Measurements from ENCODE around the gene RFNG. TPM values are rescaled to one million over a fixed set of nuclear protein-coding genes. Genes with fewer than 3 reads are reported as not detected.

Gene RFNG
- total RNA-seq, 1 donor from 2014 or later: 26.3 TPM

GRCh38 chr17:82001571-82002056, 50.0 kb downstream of the RFNG start:
- no peak for FAIRE-seq

DNA sequence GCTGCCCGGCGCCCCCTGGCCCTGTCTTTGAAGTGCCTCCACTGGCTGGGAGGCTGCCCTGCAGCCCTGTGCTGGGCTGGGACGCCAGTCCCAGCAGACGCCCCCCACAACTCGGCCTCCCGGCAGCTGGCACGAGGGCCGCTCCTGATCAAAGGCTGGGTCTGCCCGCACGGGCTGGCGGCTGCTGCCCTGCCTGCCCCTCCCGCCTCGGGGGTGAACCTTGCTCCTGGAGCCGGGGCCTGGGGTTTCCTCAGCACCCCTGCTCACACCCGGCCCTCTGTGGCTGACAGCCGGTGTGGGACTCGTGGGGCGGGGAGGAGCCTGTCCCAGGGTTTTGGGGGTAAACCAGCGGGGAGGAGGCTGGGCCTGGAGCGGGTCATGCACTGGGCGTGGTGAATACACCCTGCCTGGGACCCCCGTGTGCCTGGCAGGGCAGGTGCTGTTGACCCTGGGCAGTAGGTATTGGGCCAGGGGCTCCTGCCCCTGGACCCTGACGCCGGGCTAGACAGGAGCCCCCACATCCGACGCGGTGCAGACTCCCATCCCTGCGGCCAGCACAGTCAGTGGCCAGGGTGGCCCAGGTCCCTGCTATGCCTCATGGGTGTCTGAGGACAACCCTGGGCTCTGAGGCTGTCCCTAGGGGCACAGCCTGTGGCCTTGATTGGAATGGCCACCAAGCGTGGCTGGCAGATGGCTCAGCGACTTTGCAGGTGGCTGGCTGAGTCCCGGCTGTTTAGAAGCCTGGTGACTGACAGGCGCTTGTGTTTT, 50.6 kb downstream of the RFNG start:
- H3K4me3 ChIP-seq (ENCODE audit: low read depth, low read length): no peak overlapping the region
- H3K27me3 ChIP-seq (ENCODE audit: control insufficient read depth, insufficient read depth, low read length): no peaks in the 10 kb centered on the region
- TF ChIP-seq, protein P1, sequence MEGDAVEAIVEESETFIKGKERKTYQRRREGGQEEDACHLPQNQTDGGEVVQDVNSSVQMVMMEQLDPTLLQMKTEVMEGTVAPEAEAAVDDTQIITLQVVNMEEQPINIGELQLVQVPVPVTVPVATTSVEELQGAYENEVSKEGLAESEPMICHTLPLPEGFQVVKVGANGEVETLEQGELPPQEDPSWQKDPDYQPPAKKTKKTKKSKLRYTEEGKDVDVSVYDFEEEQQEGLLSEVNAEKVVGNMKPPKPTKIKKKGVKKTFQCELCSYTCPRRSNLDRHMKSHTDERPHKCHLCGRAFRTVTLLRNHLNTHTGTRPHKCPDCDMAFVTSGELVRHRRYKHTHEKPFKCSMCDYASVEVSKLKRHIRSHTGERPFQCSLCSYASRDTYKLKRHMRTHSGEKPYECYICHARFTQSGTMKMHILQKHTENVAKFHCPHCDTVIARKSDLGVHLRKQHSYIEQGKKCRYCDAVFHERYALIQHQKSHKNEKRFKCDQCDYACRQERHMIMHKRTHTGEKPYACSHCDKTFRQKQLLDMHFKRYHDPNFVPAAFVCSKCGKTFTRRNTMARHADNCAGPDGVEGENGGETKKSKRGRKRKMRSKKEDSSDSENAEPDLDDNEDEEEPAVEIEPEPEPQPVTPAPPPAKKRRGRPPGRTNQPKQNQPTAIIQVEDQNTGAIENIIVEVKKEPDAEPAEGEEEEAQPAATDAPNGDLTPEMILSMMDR (IDR thresholded peaks at IDR 0.05; ENCODE audit: insufficient read depth, low read length, severe bottlenecking): no peak
- DNase-seq (ENCODE audit: low read depth) (no peak), FAIRE-seq (no peak)
- peaks cover 4% of the 10 kb centered on the region for H3K36me3 ChIP-seq (ENCODE audit: control insufficient read depth, insufficient read depth, low read length)

More at GRCh38 chr17:82001571-82002056, 50.0 kb downstream of the RFNG start:
- Histone ChIP-seq H3K27me3 (ENCODE audit: control insufficient read depth, insufficient read depth, low read length) (no peaks in the 10 kb centered on the region), H3K36me3 (ENCODE audit: control insufficient read depth, insufficient read depth, low read length) (peaks cover 3% of the 10 kb centered on the region), H3K4me3 (ENCODE audit: low read depth, low read length) (no peak overlapping the region)
- DNase-seq (ENCODE audit: low read depth): no peak
- TF ChIP-seq, protein P1 (IDR thresholded peaks at IDR 0.05; ENCODE audit: insufficient read depth, low read length, severe bottlenecking): no peak

- Histone ChIP-seq H3K4me3 (ENCODE audit: low read depth, low read length) (no peak overlapping the region), H3K27me3 (ENCODE audit: control insufficient read depth, insufficient read depth, low read length) (no peaks in the 10 kb centered on the region), H3K36me3 (ENCODE audit: control insufficient read depth, insufficient read depth, low read length) (peaks cover 4% of the 10 kb centered on the region)
- DNase-seq (ENCODE audit: low read depth): no peak
- TF ChIP-seq, protein P1 (IDR thresholded peaks at IDR 0.05; ENCODE audit: insufficient read depth, low read length, severe bottlenecking): no peak
- no peak for FAIRE-seq
Observed at GRCh38 chr17:81999976-82000802, 51.4 kb downstream of the RFNG start.

GRCh38 chr17:81999587-81999975, 52.0 kb downstream of the RFNG start:
- TF ChIP-seq, protein P1 (IDR thresholded peaks at IDR 0.05; ENCODE audit: insufficient read depth, low read length, severe bottlenecking): no peak
- peaks cover 4% of the 10 kb centered on the region for H3K36me3 ChIP-seq (ENCODE audit: control insufficient read depth, insufficient read depth, low read length)
- H3K27me3 ChIP-seq (ENCODE audit: control insufficient read depth, insufficient read depth, low read length): no peaks in the 10 kb centered on the region
- FAIRE-seq (no peak), DNase-seq (ENCODE audit: low read depth) (no peak)
- H3K4me3 ChIP-seq (ENCODE audit: low read depth, low read length): no peak overlapping the region

GRCh38 chr17:81998691-81999438, 52.7 kb downstream of the RFNG start:
- DNase-seq (ENCODE audit: low read depth): no peak
- Histone ChIP-seq H3K36me3 (ENCODE audit: control insufficient read depth, insufficient read depth, low read length) (peaks cover 6% of the 10 kb centered on the region), H3K27me3 (ENCODE audit: control insufficient read depth, insufficient read depth, low read length) (no peaks in the 10 kb centered on the region), H3K4me3 (ENCODE audit: low read depth, low read length) (no peak overlapping the region)
- FAIRE-seq: no peak
- TF ChIP-seq, protein P1 (IDR thresholded peaks at IDR 0.05; ENCODE audit: insufficient read depth, low read length, severe bottlenecking): no peak
